Measurements from ENCODE around the gene CD19. TPM values are rescaled to one million over a fixed set of nuclear protein-coding genes. Genes with fewer than 3 reads are reported as not detected.

CD19 gene
- polyA plus RNA-seq, 1 donor (not counting 4 experiments of a cell fraction or from before 2014, with no cell fraction given), result not detected

- no peaks in the 10 kb centered on the region for H3K9me3 ChIP-seq (ENCODE audit: control insufficient read depth, low read depth, low read length)
- no peak for DNase-seq (ENCODE audit: low read depth, low spot score)
Observed at GRCh38 chr16:28895609-28896008, 36.2 kb upstream of the CD19 start.

GRCh38 chr16:28897826-28898225 lies 33.9 kb upstream of the CD19 start:
- Histone ChIP-seq H3K36me3 (ENCODE audit: control insufficient read depth in 2 of 2, extremely low read depth in 1 of 2, insufficient read depth in 2 of 2, low read length in 2 of 2) (no peaks in the 10 kb centered on the region), H3K4me2 (ENCODE audit: control insufficient read depth, extremely low read depth, insufficient read depth, low read depth, low read length) (no peak overlapping the region), H4K20me1 (ENCODE audit: control insufficient read depth, extremely low read depth, insufficient read depth, low read length) (no peaks in the 10 kb centered on the region), H3K27me3 (ENCODE audit: control insufficient read depth, extremely low read depth, insufficient read depth, low read length) (no peaks in the 10 kb centered on the region), H3K9ac (ENCODE audit: control insufficient read depth, extremely low read depth, insufficient read depth, low read length) (no peak overlapping the region), H3K9me3 (ENCODE audit: control insufficient read depth, low read depth, low read length) (no peaks in the 10 kb centered on the region), H3K4me3 (ENCODE audit: control insufficient read depth in 2 of 3, extremely low read depth in 1 of 3, insufficient read depth in 2 of 3, low read depth in 1 of 3, low read length in 3 of 3) (no peak overlapping the region), H2AFZ (ENCODE audit: control insufficient read depth, low read length) (no peak overlapping the region), H3K27ac (ENCODE audit: control insufficient read depth, insufficient read depth, low read length) (no peak overlapping the region), H3K4me1 (ENCODE audit: control insufficient read depth, extremely low read depth, insufficient read depth, low read length) (peaks cover 5% of the 10 kb centered on the region), H3K9me1 (ENCODE audit: control insufficient read depth, extremely low read depth, insufficient read depth, low read length) (no peaks in the 10 kb centered on the region), H3K79me2 (ENCODE audit: control insufficient read depth, insufficient read depth, low read length) (no peaks in the 10 kb centered on the region)
- FAIRE-seq (no peak), DNase-seq (ENCODE audit: low read depth, low spot score) (no peak)
- TF ChIP-seq EZH2 (IDR thresholded peaks at IDR 0.05; ENCODE audit: low read length) (no peak), CTCF (optimal IDR thresholded peaks at IDR 0.05 in 1 of 3, IDR thresholded peaks at IDR 0.05 in 1 of 3, conservative IDR thresholded peaks at IDR 0.05 in 1 of 3; ENCODE audit: extremely low read depth in 1 of 3, insufficient read depth in 2 of 3, low read length in 3 of 3) (no peak)
- dilution Hi-C loops (cut with MboI; ENCODE audit: extremely low pct_ligation_motif_present, low sequenced_read_pairs), result no loop called here

More at GRCh38 chr16:28895609-28896008, 36.2 kb upstream of the CD19 start:
- TF ChIP-seq CTCF (optimal IDR thresholded peaks at IDR 0.05 in 1 of 3, IDR thresholded peaks at IDR 0.05 in 1 of 3, conservative IDR thresholded peaks at IDR 0.05 in 1 of 3; ENCODE audit: extremely low read depth in 1 of 3, insufficient read depth in 2 of 3, low read length in 3 of 3) (no peak), EZH2 (IDR thresholded peaks at IDR 0.05; ENCODE audit: low read length) (no peak)
- peaks cover 5% of the 10 kb centered on the region for H3K4me1 ChIP-seq (ENCODE audit: control insufficient read depth, extremely low read depth, insufficient read depth, low read length)
- H3K27me3 ChIP-seq (ENCODE audit: control insufficient read depth, extremely low read depth, insufficient read depth, low read length), result no peaks in the 10 kb centered on the region
- no peak overlapping the region for H3K4me2 ChIP-seq (ENCODE audit: control insufficient read depth, extremely low read depth, insufficient read depth, low read depth, low read length)
- dilution Hi-C loops (cut with MboI; ENCODE audit: extremely low pct_ligation_motif_present, low sequenced_read_pairs), result no loop called here
- no peak overlapping the region for H3K9ac ChIP-seq (ENCODE audit: control insufficient read depth, extremely low read depth, insufficient read depth, low read length)
- no peak for FAIRE-seq
- no peak overlapping the region for H2AFZ ChIP-seq (ENCODE audit: control insufficient read depth, low read length)
- H3K4me3 ChIP-seq (ENCODE audit: control insufficient read depth in 2 of 3, extremely low read depth in 1 of 3, insufficient read depth in 2 of 3, low read depth in 1 of 3, low read length in 3 of 3), result no peak overlapping the region
- H3K79me2 ChIP-seq (ENCODE audit: control insufficient read depth, insufficient read depth, low read length), result no peaks in the 10 kb centered on the region
- H4K20me1 ChIP-seq (ENCODE audit: control insufficient read depth, extremely low read depth, insufficient read depth, low read length), result no peaks in the 10 kb centered on the region
- no peaks in the 10 kb centered on the region for H3K9me1 ChIP-seq (ENCODE audit: control insufficient read depth, extremely low read depth, insufficient read depth, low read length)
- H3K36me3 ChIP-seq (ENCODE audit: control insufficient read depth in 2 of 2, extremely low read depth in 1 of 2, insufficient read depth in 2 of 2, low read length in 2 of 2), result no peaks in the 10 kb centered on the region
- H3K27ac ChIP-seq (ENCODE audit: control insufficient read depth, insufficient read depth, low read length), result no peak overlapping the region
